Measurements from ENCODE around the gene APOA4. TPM values are rescaled to one million over a fixed set of nuclear protein-coding genes. Genes with fewer than 3 reads are reported as not detected.
A peak's percentile ranks its signal among the peaks of the same experiment; 100 is the strongest.

The APOA4 gene
- total RNA-seq, 4 donors from 2014 or later, result not detected

DNA sequence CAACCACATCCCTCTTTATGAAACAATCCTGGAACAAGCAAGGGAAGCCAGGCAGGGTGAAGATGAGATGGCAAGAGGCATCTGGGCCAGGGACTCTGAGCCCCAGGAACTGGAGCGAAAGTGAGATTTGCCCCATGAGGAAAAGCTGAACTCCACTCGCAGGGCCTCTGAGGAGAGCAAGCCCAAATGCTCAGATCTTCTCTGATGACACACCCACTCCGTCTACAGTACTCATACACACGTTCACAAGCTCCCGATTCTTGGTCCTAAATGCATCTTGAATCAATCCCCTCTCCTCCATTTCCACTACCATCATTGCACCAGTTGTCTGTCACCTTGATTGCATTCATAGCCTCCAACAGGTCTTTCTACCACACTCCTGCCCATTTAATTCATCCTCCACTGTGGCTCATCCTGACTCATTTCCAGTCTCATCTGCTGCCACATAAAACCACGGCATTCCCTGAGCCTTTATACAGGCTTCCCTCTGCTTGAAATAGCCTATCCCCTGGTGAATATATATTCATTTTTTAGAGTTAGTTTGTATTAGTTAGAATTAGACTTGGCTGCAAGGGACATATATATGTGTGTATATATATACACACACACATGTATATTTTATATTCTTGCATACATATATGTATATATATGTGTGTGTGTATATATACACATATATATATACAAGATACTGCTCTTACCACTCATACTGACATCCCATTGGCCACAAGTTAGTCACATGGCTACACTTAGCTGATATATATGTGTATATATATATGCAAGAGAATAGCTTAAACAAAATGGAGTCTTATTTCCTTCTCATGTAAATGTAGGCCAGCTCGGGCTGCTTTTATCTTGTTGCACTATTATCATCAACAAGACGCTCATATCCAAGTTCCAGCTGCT lies 30.0 kb downstream of the APOA4 start:
- intact Hi-C loops (cut with DNase I; ENCODE audit: low total_unique reads), result loop anchor here (5.0 kb wide), 1 partner anchor 314 kb away; no protein-coding TSS in a partner anchor

DNA sequence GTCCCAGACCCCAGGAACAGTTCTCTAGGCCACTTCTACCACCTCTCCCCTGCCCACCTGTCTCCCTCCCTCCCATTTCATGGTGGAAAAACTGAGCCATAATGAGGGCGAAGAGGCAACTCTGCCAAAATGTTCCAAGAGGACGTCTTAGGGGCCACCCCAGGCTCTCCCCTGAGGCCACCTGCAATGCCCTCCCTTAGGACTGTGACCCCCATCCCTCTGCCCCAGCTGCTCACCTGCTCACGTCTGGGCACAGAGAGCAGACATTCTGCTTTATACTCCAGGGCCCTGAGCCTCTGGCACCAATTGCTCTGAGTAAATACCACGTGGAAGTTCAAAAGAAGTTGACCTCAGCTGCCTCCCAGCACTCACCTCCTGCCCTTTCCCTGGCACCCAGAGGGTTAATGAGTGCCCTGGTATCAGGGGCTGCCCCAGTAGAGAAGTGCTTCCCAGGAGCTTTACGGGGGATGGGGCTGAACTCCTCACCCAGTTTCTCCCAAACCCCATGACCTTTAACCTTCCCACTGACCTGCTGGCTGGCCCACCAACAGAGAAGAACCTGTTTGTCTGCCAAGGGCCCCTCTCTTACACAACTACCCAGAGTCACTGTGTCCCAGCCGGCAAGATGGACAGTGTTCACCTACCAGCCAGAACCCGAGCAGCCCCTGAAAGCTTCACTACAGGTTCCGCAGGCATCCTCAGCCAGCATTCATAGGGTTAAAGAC lies 30.8 kb downstream of the APOA4 start:
- peak in 1 of 2 donors; percentile 64 for DNase-seq (ENCODE audit: low spot score in 2 of 2)
- intact Hi-C loops (cut with DNase I; ENCODE audit: low total_unique reads), result loop anchor here (5.0 kb wide), 1 partner anchor 315 kb away; no protein-coding TSS in a partner anchor
- TF ChIP-seq, protein P1, sequence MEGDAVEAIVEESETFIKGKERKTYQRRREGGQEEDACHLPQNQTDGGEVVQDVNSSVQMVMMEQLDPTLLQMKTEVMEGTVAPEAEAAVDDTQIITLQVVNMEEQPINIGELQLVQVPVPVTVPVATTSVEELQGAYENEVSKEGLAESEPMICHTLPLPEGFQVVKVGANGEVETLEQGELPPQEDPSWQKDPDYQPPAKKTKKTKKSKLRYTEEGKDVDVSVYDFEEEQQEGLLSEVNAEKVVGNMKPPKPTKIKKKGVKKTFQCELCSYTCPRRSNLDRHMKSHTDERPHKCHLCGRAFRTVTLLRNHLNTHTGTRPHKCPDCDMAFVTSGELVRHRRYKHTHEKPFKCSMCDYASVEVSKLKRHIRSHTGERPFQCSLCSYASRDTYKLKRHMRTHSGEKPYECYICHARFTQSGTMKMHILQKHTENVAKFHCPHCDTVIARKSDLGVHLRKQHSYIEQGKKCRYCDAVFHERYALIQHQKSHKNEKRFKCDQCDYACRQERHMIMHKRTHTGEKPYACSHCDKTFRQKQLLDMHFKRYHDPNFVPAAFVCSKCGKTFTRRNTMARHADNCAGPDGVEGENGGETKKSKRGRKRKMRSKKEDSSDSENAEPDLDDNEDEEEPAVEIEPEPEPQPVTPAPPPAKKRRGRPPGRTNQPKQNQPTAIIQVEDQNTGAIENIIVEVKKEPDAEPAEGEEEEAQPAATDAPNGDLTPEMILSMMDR (IDR thresholded peaks at IDR 0.05), result no peak
- no peak for TF ChIP-seq POLR2A (IDR thresholded peaks at IDR 0.05)
- H3K4me3 ChIP-seq (ENCODE audit: low read depth, poor library complexity, severe bottlenecking), result no peak overlapping the region
- WGBS, 2 donors, result 75 to 79% methylated on average over 8 of the region's 8 CpGs

More for the DNA sequence above, 30.0 kb downstream of the APOA4 start:
- WGBS, 2 donors, result 75 to 84% methylated on average over 8 of the region's 8 CpGs
- DNase-seq (ENCODE audit: low spot score in 2 of 2), result peak in 1 of 2 donors; percentile 7
- no peak overlapping the region for H3K4me3 ChIP-seq (ENCODE audit: low read depth, poor library complexity, severe bottlenecking)
- TF ChIP-seq, protein P1 (IDR thresholded peaks at IDR 0.05), result no peak
- no peak for TF ChIP-seq POLR2A (IDR thresholded peaks at IDR 0.05)

DNA sequence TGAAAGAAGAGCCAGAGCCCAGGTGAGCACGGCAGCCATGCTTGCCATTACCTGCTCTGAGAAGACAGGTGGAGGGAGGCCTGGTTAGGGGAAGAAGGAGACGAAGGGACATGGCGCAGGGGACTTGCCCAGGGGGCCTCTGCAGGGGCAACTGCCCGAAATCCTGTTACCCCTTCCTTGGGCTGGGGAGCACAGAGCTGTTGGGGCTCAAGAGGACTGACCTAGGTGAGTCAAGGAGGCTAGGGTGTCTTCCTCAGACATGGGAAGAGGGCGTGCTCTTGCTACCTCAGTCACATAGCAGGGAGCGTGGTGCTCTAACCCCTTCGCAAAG lies 31.3 kb downstream of the APOA4 start, which contains the start of gene APOA5:
TSS of gene APOA5 (minus strand) at position 67 of the 331 bp plus-strand sequence. CDS start at position 48, 19 bp downstream.
- intact Hi-C loops (cut with DNase I; ENCODE audit: low total_unique reads), result loop anchor here (5.0 kb wide), 1 partner anchor 316 kb away; no protein-coding TSS in a partner anchor
- no peak for DNase-seq (ENCODE audit: low spot score in 2 of 2)
- no peak within 1 kb of the TSS for H3K4me3 ChIP-seq (ENCODE audit: low read depth, poor library complexity, severe bottlenecking)
- no peak for TF ChIP-seq POLR2A (IDR thresholded peaks at IDR 0.05)
- TF ChIP-seq, protein P1 (IDR thresholded peaks at IDR 0.05), result no peak
- 84 to 88% methylated on average over 7 of the region's 7 CpGs for WGBS, 2 donors

DNA sequence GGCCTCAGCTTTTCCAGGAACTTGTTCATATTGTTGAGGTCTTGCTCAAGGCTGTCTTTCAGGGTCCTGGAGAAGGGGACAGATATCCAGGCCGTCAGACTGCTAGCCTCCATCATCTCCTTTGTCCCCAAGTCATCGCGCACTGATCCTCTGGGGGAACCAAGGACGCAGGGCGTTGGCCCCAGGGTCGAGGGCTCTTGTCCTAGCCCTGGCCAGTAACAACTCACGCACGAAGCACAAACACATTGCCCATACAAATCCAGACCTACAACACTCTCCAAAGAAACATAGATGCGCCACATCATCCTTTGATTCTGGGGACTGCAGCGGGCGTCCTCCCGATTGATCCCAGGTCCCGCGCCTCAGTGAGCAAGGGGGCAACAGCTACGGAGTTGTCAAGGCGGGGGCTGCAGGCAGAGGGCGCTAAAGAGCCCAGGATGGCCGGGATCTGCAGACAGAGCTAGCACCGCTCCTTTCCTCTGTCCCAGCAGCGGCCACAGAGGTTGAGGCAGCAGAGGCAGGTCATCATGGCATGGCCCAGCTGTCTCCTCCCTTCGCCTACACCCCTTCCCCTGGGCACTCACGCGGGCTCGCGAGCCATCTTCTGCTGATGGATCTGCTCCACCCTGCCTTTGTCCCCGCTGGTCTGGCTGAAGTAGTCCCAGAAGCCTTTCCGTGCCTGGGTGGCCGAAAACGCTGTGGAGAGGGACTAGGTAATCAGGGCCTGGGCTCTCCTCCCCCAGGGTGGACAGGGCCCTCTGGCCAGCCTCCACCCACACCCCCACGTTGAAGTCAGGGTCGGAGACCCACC lies 31.9 kb downstream of the APOA4 start:
- TF ChIP-seq, protein P1 (IDR thresholded peaks at IDR 0.05), result peak in 1 of 3 donors; percentile 78
- no peak for TF ChIP-seq POLR2A (IDR thresholded peaks at IDR 0.05)
- 29 to 32% methylated on average over 28 to 31 of the region's 31 CpGs for WGBS, 2 donors
- no peak overlapping the region for H3K4me3 ChIP-seq (ENCODE audit: low read depth, poor library complexity, severe bottlenecking)
- peak; percentile 57 to 96 for DNase-seq (ENCODE audit: low spot score in 2 of 2)
- intact Hi-C loops (cut with DNase I; ENCODE audit: low total_unique reads), result loop anchor here (5.0 kb wide), 1 partner anchor 316 kb away; no protein-coding TSS in a partner anchor

Data from lower leg skin (tissue), 4 donors.